COLO668 (cell line): ENCODE measurements around the gene SLC27A6.

Experiments used
- DNase-seq: peaks from one replicate; lab custom pipeline; 2025; ENCODE audit not compliant: unreplicated experiment; lab: John Stamatoyannopoulos, UW

SLC27A6 gene

DNA sequence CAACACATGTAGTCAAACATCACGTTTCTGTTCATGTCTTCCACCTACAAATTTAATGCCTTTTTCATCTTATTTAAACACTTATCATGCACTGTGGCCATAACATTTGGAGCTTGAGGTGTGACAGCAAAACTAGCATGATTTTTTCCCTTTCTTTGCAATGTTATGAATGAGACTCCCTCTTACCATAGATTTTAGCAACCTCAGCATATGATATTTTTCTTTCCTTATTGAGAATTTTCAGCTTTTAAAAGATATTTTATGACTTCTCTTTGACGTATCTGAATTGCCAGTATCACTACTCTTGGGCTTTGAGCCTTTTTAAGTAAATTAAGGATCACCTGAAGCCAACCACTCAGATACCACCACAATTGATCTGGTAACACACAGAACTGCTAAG lies 96.6 kb downstream of the SLC27A6 start:
- DNase-seq = no peak

- DNase-seq = no peak
Observed at GRCh38 chr5:129063483-129064113, 98.3 kb downstream of the SLC27A6 start.

GRCh38 chr5:129065721-129066120 lies 100.4 kb downstream of the SLC27A6 start:
- no peak for DNase-seq

- no peak for DNase-seq
Observed at GRCh38 chr5:129067745-129068144, 102.5 kb downstream of the SLC27A6 start.

DNA sequence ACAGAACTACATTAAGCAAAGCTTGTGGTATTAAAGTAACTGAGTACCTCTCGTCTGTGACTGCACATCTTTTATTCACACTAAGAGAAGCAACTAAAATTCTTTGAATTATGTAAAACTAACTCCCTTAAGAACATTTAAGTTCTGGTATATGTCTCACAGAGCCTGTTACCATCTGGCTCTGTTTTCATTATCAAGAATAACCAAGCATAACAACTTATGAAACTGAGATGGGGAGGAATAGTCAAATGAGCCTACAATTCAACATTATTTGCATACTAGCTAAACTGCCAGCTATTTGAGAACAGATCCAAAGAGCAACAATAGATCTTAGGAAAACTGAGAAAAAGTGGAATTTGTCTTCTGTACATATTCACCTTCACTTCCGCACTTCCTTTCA lies 104.0 kb downstream of the SLC27A6 start:
- no peak for DNase-seq

DNA sequence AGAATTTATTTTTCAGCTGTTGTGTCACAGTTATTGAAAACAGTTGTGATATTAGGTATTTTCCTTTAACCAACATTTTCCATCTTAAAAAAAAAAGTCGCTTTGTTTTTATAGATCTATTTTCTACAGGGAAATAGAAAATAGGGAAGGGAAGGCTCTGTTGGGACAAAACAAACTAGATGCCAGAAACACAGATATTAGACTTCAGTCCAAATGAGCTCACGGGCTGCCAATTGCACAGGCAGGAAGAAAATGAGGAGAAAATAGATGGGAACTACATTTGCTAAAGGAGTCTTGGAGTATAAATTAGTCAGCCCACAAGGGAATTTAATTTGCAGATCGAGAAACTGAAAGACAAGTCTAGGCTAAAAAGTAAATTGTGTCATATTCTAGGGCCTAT lies 107.8 kb downstream of the SLC27A6 start:
- no peak for DNase-seq

GRCh38 chr5:129074903-129075302 lies 109.6 kb downstream of the SLC27A6 start:
- DNase-seq = no peak

GRCh38 chr5:129077433-129078075 lies 112.3 kb downstream of the SLC27A6 start:
- DNase-seq = no peak

- no peak for DNase-seq
Observed at GRCh38 chr5:129078247-129078646, 113.0 kb downstream of the SLC27A6 start.

DNA sequence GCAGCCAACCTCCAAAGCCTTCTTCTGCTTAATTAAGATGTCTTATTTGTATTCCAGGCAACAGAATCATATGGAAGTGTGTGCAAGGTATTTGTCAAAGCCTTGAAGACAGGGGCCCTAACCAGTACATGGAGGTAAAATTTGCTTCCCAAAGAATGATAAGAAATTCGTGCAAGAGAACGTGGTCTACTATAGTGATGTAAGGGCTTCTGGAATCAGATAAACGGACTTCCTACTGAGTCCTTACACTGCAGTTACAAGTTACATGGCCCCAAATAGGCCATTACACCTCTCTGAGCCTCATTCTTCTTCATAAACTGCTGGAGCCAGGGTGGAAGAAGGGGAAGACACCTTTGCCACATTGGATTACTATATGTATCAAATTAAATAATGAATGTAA lies 113.4 kb downstream of the SLC27A6 start:
- DNase-seq = no peak

GRCh38 chr5:129079496-129079895 lies 114.2 kb downstream of the SLC27A6 start:
- DNase-seq = no peak

DNA sequence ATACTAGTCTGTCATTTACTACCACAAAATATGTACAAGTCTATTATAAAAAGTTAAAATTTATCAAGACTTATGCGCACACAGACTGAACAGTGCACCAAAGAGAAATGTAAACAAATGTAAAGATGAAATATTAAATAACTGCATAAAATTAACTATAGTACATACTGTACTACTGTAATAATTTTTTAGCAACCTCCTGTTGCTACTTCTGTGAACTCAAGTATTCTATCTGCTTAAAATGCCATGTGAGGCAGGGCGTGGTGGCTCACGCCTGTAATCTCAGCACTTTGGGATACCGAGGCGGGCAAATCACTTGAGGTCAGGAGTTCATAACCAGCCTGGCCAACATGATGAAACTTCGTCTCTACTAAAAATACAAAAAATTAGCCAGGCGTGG lies 115.5 kb downstream of the SLC27A6 start:
- DNase-seq = no peak

DNA sequence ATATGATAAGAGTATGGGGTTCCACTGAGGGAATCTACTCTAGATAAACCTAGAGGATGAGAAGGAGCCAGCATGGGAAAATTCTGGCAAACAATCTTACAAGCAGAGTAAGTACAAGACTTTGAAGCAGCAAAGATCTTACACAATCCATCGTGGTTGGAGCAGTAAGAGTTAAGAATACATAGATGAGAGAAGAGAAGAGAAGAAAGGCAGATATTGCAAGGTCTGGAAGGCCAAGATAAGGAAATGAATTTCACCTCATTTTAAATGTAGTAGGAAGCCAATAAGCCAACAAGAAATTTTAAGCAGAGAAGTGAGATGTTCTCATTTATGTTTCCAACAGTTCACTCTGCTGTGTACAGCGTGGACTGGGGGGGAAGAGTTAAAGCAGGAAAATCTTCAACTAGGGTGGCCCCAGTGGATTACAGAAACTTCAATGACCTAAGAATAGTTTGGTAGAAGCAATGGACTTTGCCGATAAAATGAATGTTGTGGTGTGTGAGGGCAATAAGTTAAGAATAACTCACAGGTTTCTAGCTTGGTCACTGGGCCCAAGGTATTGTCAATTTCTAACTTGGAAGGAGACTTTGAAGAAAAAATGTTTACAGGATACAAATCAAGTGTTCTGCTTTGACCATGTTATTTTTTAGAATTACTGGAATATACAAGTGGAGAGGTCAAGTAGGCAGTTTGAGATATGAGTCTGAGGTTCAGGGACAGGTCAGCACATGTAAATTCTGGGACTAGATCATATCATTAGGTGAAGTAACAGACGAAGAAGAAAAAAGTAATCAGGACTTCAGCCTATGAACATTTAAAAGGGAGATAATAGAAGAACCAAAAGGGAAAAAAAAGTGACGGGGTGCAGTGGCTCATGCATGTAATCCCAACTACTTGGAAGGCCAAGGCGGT lies 117.2 kb downstream of the SLC27A6 start:
- no peak for DNase-seq
